Retina (tissue), 1 donor: ENCODE data around the gene ITIH3.

Source experiments
- DNase-seq: peaks from one replicate; pipeline ENCODE4 v3.0.0-alpha.2; 2016

Gene ITIH3

DNA sequence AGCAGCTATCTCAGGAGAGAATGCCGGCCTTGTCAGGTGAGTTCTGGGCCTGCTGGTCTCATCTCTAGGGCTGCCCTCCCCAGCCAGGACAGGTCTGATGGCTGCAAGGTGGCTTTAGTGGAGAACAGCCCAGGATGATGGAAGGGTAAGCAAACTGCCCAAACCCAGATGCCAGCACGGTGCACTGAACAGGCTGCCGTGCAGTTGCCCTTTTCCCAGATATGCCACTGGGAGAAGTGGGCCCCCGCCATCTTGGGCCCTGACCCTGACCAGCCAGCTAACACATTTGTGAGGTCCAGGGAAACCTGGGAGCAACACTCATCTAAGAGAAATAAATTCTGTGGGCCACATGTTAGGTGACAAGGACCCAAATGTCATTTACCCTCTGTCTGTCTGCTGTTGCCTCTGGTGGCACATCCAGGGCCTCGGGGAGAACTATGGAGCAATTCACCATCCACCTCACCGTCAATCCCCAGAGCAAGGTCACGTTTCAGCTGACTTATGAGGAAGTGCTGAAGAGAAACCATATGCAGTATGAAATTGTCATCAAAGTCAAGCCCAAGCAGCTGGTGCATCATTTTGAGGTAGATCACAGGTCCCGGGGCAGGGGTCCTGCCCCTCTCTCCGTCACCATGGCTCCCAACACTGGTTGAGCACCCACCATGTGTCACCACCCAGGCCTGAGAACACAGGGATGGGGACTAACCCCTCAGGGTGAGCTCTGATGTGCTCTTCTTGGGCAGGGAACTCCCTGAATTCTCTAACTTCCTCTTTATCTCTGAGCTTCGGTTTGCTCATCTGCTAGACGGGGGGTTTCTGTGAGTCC, 15.4 kb upstream of the ITIH3 start:
- DNase-seq: no peak

DNA sequence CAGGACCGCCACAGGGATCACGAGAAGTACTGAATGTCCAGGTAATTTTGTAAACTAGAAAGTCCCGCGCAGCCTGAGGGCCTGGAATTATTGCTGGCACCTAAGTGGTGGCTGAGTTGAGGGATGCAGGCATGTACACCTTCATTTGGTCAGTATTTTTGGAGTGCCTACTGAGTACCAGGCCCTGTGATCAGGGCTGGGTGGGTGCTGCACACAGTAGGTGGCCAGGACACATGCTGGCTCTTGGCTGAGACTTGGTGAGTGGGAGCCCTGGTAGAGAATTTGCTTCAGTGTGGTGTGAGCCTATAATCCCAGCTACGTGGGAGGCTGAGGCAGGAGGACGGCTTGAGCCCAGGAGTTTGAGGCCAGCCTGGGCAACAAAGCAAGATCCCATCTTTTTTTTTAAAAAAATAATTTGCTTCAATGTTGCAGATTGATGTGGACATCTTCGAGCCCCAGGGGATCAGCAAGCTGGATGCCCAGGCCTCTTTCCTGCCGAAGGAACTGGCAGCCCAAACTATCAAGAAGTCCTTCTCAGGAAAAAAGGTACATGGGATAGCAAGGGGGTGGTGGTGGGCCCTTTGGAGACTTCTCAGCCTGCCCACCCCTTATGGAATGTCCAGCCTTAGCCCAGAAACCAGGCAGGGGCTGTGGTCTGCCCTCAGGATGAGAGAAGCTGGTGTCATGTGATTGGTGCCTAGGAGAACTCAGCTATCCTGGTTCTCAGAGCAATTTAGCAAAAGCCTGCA, 14.6 kb upstream of the ITIH3 start:
- no peak for DNase-seq

DNA sequence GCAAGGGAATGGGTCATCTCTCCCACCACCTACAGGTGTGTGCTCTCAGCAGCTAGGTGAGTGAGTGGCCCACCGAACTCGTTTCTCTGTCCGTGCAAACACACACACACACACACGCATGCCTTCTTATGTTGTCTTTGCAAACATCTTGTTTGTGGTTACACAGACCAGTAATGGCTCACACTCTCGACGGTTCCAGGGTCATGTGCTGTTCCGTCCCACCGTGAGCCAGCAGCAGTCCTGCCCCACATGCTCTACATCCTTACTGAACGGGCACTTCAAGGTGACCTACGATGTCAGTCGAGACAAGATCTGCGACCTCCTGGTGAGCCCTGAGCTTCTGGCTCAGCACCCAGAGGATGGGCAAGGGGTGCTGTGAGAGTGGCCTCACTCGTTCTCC, 12.9 kb upstream of the ITIH3 start:
- no peak for DNase-seq

DNA sequence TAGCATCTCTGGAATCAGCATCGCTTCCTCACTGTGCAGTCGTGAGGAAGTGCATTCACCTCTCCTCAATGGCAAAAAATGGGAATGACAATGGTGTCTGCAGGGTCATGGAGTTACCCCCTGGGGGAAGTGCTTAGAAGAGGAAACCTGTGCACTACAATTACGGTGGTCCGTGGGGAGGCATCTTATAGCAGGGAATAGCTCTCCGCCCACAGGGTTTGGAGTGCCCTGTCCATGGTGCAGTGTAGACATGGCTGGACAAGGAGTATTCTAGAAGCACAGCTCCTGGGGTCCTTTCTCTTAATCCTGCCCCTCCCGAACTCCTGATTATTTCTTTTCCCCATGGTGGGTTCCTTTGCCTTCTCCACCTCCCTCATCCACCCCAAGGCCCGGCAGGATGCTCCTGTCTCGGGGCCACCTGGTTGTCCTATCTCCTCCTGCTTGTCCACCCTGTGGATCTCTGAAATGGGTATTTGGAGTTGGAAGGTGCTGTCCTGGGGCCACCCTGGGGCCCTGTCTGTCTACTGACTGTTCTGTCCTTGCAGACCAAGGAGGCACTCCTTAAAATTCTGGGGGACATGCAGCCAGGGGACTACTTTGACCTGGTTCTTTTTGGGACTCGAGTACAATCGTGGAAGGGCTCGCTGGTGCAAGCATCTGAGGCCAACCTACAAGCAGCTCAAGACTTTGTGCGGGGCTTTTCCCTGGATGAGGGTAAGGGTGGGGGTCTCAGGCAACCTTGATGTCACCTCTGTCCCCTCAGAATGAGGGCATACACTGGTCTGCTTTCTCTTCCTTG, 12.0 kb upstream of the ITIH3 start:
- no peak for DNase-seq

DNA sequence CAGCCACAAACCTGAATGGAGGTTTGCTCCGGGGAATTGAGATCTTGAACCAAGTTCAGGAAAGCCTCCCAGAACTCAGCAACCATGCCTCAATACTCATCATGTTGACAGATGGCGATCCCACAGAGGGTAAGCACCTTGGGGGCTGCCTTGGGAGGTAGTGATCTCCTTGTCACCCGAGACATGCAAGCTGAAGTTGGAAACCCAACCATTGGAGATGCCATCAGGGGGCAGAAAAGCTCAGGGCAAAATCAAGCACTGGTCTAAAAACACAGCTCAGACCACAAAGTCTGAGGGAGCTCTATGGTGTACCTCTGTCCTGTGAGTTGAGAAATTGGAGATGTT, 11.4 kb upstream of the ITIH3 start:
- no peak for DNase-seq

DNA sequence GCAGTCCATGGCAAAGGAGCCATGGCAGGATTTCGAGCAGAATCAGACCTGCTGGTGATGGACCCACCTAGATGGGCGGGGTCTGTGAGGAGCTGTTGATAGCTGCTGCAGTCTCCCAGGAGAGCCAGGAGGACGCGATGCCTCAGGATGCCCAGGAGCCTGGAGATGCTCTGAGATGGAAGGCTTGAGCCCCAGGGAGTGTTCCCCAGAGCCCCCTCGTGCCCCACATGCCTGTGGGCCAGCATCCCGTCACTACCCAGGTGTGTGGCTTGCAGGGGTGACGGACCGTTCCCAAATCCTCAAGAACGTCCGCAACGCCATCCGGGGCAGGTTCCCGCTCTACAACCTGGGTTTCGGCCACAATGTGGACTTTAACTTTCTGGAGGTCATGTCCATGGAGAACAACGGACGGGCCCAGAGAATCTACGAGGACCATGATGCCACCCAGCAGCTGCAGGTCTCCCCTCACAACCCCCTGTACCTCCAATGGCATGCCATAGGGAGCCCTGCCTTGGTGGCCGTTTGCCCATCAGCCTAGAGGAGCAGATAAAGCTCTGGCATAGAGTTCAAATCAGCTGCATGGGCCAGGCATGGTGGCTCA, 10.5 kb upstream of the ITIH3 start:
- no peak for DNase-seq

DNA sequence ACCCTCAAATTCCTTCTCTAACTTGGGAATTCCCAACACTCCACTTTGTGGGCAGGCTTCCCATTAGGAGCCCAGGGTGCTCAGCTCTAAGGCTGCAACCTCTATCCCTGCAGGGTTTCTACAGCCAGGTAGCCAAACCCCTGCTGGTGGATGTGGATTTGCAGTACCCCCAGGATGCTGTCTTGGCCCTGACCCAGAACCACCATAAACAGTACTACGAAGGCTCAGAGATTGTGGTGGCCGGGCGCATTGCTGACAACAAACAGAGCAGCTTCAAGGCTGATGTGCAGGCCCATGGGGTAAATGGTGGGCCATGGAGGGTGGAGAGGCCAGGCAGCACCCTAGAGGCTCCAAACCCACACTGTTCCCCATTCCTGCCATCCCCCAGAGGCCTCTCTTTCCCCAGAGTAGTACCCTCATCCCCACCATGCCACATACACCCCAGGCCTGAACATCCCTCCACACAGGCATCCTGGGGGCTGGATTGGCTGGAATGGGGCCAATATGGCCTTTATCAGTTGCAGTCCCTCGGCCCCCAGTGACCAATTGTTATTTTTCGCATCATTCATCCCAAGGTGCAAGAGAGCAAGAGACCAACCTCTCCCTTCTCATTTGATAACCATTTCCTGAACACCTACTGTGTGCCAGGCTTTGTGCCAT, 9.5 kb upstream of the ITIH3 start:
- no peak for DNase-seq

DNA sequence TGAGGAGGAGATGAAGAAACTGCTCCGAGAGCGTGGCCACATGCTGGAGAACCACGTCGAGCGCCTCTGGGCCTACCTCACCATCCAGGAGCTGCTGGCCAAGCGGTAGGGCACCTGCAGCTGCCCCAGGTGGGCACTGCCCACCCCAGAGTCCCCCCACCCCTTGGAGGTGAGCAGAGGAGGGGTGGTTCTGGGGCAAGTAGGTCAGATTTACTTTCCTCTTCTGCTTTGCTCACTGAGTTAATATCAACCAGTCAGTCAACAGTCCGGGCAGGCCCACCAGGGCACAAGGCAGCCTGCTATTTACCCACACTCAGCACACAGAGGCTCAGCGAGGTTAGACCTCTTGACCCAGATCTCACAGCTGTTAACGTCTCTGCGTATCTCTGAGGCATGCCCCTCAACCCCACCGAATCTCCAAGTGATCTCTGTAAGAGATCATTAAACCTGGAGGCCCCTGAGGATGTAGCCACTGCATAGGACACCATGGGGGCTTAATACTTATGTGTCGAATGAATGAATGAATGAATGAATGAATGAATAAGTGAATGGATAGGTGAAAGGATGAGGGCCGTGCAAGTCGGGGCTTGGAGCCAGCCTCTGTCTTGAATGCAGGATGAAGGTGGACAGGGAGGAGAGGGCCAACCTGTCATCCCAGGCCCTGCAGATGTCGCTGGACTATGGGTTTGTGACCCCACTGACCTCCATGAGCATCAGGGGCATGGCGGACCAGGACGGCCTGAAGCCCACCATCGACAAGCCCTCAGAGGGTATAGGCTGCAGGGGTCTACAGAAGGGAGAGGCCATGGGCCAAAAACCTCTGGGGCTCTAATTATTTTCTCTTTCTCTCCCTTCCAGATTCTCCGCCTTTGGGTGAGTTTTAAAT, 8.0 kb upstream of the ITIH3 start:
- DNase-seq: no peak

DNA sequence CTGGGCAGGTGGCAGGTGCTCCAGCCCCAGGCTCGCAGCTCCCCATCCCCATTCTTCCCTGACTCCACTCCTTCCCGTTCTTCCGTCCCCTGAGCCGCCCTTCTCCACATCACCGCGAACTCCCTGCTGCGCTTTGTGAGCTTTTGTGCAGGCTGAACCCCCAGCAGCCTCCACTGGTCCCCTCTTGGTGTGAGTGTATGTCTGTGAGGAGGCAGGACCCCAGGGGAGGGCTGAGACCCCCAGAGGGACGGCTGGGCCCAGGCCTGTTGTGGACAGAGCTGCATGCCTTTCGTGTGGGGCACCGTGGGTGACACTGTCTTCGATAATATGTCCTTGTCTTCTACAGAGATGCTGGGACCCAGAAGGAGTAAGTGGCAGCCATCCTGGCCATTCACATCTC, 7.3 kb upstream of the ITIH3 start:
- no peak for DNase-seq

DNA sequence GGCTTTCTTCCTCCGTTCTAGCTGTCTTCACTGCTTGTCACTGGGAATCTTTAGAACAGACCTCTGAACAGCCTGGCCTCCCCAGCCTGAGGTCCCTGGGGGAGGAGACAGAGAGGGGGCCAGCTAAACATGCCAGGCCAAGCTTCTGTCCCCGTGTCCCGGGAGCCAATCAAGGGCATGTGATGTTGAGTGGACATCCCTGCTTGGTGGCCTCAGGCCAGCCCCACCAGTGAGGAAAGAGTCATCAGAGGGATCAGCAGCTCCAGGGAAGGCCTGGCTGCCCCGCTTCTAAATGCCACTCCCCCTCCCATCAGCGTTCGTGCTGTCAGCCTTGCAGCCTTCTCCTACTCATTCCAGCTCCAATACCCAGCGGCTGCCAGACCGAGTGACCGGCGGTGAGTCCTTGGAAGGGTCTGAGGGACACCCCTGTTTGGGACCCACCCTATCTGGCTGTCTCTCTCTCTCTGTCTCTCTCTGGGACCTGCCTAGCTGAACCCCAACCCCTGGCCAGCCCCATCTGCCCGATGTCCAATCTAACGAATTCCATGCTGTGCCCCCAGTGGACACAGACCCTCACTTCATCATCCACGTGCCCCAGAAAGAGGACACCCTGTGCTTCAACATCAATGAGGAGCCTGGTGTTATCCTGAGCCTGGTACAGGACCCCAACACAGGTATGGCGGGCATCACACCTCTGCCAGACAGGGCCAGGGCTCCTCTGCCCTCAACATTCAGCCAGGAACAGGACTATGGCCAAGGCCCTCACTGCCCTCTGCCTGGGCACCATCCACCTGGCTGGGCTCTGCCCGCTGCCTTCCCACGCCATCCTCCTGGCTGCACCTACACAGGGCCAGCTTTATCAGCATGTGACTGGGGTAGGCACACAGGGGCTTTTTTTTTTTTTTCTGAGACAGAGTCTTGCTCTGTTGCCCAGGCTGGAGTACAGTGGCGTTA, 6.6 kb upstream of the ITIH3 start:
- DNase-seq: peak; percentile 48

DNA sequence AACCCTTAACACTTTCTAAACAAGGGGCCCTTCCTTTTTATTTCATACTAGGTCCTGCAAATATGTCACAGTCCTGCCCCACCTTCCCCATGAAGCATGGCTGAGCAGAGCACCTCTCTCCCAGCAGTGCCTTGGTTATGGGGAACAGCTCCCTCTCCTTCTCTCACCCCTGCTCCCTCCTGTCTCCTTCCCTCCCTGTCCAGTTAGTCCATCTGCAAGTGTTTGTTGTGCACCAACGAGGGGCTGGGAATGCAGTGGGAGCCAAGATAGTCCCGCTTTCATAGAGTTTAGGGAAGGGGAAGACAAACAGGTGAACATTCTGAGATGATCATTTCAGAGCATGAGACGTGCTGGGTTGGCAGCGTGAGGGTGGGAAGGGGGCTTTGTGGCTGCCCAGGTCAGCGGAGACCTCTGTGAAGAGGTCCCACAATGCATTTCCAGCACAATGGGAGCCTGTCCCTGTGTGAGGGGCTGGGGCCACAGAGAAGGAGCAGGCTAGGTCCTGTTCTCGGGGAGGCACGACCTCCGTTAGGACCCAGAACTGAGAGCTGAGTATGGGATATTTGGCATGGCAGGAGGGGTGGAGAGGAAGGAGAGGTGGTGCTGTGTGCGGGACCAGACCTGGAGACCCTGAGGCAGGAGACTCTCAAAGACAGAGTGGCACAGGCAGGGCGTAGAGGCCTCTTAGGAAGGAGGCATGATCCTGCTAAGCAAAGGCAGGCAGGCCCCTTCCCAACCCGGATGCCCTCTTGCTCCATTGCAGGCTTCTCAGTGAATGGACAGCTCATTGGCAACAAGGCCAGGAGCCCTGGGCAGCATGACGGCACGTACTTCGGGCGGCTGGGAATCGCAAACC, 5.5 kb upstream of the ITIH3 start:
- DNase-seq: no peak

DNA sequence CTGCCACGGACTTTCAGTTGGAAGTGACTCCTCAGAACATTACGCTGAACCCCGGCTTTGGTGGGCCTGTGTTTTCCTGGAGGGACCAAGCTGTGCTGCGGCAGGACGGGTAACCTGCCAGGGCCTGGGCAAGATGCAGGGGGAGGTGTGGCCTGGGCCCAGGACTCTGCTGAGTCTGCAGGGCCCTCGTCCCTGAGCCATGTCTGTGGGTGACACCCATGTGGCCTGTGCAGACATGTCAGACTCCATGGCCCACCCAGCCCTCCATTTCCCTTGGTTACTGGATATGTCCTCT, 4.9 kb upstream of the ITIH3 start:
- DNase-seq: no peak

DNA sequence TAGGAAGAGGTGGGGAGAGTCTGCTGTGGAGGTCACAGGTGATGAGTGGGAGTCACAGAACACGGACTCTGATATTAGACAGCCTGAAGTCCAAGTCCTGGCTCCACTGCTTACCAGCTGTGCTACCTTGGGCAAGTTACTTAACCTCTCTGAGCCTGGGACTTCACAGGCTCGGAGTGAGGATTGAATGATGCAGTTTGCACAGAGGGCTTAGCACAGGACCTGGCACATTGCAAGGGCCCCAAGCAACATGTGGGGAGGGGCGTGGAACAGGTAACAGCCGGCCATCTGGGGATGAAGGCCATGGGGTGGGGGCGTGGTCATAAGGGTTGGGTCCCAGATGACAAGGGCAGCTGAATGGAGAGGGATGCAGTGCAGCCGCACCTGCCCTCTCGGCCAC, 4.3 kb upstream of the ITIH3 start:
- no peak for DNase-seq

DNA sequence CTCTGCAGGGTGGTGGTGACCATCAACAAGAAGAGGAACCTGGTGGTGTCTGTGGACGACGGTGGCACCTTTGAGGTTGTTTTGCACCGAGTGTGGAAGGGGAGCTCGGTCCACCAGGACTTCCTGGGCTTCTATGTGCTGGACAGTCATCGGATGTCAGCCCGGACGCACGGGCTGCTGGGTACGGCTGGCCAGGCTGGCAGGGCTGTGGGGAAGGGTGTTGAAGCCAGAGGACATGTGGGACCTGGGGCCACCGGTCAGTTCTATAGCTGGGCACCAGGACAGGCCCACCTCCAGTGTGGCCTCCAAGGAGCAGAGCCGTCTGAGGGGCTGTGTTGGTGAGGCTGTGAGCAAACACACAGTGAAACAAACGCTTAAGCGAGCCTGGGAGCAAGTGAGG, 3.9 kb upstream of the ITIH3 start:
- no peak for DNase-seq

DNA sequence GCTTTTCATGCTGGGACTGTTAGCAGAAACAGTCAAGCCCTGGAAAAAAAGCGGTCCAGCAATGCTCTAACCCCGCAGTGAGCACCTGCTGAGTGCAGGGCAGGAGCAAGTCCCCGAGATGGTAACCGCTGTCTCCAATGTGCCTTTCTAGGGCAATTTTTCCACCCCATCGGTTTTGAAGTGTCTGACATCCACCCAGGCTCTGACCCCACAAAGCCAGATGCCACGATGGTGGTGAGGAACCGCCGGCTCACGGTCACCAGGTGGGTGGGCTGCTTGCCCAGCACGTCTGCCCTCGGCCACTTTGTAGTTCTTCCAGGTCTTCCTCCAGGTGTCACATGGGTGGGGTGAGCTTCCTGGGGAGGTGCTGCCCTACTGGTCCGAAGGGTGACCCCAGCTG, 3.2 kb upstream of the ITIH3 start:
- peak; percentile 77 for DNase-seq

DNA sequence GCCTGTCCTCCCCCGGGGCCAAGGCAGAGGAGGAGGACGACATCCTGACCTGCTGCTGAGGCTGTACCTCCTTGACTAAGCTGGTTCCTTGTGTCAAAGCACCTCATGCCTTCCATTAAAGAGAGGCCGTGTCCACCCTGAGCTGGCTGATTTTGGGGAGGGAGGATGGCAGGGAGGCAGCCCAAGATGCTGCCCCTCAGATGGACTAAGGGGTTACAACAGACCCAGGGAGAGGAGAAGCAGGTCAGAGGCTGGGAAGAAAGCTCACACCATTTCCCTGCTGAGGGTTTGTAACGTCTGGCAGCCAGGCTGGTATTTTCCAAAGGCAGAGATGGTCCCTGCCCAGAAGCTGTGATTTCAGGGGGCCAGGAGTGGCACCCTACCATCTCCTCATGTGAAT, 2.7 kb upstream of the ITIH3 start:
- no peak for DNase-seq

DNA sequence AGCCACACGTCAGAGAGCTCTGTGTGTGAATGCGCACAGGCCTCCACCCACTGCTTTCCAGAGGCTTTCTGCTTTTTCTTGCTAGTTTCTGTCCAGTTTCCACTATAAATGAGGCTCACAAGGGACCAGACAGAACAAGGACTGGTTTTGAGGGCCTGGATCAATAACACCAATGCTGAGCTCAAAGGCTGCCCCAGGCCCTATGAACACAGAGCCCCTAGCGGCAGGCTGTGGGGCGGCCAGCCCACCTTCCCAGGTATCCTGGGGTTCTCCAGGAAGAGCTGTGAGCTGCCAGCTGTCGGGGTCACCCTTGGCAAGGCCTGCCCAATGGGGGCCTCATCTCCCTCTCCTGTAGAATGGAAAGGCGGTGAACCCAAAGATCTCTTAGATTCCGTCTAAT, 2.2 kb upstream of the ITIH3 start:
- DNase-seq: no peak

DNA sequence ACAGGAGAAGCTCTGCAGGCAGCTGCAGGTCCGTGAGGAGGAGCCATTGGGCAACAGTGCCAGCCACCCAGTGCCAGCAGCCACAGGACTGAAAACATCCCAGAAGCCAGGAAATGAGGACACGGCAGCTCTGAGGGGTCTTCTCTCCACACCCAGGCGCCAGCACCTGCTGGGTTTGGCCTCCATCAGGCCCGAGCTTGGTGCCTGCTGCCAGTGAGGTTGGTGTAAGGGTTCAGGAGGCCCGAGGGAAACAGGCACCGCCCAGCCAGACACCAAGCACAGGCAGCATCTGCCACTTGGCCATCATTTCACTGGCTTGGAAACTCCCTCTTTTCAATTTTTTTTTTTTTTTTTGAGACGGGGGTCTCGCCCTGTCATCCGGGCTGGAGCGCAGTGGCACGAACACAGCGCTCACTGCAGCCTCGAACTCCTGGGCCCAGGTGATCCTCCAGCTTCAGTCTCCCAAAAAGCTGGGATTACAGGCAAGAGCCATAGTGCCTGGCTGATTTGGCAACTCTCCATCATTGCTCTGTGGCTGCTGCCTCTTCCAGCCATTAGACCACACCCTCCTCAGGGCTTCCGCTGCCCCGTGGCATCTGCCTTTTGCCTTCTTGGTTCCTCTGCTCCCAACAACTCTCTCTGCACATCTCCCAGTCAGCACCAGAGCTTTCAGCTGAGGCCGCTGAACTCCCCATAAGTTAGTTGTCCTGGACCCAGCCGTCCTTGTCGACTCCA, 1.5 kb upstream of the ITIH3 start:
- no peak for DNase-seq
